Measurements from ENCODE around the gene FLT3. TPM values are rescaled to one million over a fixed set of nuclear protein-coding genes. Genes with fewer than 3 reads are reported as not detected.

FLT3 gene
- total and polyA plus RNA-seq, 2 of the 13 experiments (the other 11 are each of a cell fraction or from before 2014, with no cell fraction given), result not detected

DNA sequence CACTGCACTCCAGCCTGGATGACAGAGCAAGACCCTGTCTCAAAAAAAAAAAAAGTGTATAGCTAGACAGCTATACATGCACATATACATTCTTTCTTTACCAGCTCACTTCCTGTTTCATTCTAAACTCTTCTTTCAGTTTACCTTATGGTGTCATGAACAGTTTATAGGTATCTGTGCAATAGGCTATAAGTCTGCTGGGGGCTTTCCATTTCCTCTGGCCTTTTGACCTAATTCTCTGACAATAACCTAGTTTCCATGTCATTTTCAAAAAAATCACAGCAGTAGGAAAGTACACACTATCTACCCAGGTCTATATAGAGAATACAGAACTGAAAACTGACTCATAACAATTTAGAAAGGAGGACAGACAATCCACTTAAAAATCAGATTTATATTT is 87.5 kb downstream of the FLT3 start (continued):
- TF ChIP-seq ZSCAN21 (CRISPR knock-in tag; IDR thresholded peaks at IDR 0.05; ENCODE audit: borderline replicate concordance) (no peak), ZNF773 (CRISPR knock-in tag; IDR thresholded peaks at IDR 0.05; ENCODE audit: borderline replicate concordance) (no peak), MAFK (conservative IDR thresholded peaks at IDR 0.05 in 1 of 2, IDR thresholded peaks at IDR 0.05 in 1 of 2; ENCODE audit: low read length in 2 of 2) (no peak), ZNF879 (CRISPR knock-in tag; IDR thresholded peaks at IDR 0.05) (no peak), ZNF256 (CRISPR knock-in tag; conservative IDR thresholded peaks at IDR 0.05) (no peak)
- TF ChIP-seq, protein P1, sequence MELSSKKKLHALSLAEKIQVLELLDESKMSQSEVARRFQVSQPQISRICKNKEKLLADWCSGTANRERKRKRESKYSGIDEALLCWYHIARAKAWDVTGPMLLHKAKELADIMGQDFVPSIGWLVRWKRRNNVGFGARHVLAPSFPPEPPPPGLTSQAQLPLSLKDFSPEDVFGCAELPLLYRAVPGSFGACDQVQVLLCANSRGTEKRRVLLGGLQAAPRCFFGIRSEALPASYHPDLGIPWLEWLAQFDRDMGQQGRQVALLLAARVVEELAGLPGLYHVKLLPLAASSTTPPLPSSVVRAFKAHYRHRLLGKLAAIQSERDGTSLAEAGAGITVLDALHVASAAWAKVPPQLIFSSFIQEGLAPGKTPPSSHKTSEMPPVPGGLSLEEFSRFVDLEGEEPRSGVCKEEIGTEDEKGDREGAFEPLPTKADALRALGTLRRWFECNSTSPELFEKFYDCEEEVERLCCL (CRISPR knock-in tag; IDR thresholded peaks at IDR 0.05; ENCODE audit: borderline replicate concordance), result no peak
- TF ChIP-seq, protein P2, sequence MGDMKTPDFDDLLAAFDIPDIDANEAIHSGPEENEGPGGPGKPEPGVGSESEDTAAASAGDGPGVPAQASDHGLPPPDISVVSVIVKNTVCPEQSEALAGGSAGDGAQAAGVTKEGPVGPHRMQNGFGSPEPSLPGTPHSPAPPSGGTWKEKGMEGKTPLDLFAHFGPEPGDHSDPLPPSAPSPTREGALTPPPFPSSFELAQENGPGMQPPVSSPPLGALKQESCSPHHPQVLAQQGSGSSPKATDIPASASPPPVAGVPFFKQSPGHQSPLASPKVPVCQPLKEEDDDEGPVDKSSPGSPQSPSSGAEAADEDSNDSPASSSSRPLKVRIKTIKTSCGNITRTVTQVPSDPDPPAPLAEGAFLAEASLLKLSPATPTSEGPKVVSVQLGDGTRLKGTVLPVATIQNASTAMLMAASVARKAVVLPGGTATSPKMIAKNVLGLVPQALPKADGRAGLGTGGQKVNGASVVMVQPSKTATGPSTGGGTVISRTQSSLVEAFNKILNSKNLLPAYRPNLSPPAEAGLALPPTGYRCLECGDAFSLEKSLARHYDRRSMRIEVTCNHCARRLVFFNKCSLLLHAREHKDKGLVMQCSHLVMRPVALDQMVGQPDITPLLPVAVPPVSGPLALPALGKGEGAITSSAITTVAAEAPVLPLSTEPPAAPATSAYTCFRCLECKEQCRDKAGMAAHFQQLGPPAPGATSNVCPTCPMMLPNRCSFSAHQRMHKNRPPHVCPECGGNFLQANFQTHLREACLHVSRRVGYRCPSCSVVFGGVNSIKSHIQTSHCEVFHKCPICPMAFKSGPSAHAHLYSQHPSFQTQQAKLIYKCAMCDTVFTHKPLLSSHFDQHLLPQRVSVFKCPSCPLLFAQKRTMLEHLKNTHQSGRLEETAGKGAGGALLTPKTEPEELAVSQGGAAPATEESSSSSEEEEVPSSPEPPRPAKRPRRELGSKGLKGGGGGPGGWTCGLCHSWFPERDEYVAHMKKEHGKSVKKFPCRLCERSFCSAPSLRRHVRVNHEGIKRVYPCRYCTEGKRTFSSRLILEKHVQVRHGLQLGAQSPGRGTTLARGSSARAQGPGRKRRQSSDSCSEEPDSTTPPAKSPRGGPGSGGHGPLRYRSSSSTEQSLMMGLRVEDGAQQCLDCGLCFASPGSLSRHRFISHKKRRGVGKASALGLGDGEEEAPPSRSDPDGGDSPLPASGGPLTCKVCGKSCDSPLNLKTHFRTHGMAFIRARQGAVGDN (CRISPR knock-in tag; IDR thresholded peaks at IDR 0.05), result no peak

DNA sequence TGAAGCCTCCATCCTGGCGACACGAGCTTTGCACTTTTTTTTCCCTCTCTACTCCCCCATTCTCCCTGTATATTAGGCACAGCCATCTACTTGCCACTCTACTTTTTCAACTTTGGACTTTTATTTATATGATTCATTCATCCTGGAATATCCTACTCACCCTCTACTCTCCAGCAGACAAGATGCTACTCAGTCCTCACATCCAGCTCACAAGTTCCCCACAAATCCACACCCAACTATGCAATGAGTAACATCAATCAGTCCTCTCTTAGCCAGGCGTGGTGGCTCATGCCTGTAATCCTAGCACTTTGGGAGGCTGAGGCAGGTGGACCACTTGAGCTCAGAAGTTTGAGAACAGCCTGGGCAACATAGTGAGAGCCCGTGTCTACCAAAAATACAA is 88.0 kb downstream of the FLT3 start:
- intact Hi-C loops (cut with micrococcal nuclease; ENCODE audit: unreplicated experiment) (no loop called here), in situ Hi-C loops (cut with HindIII; ENCODE audit: extremely low pct_ligation_motif_present, low pct_unique_long_range_greater_than_20kb) (no loop called here)
- Histone ChIP-seq H3K4me2 (ENCODE audit: low read depth, low read length) (no peak overlapping the region), H3K27ac (ENCODE audit: extremely low read length, insufficient read depth, low read length) (no peak overlapping the region), H3K36me3 (replicated peaks in 1 of 2; ENCODE audit: control insufficient read depth in 1 of 2, insufficient read depth in 2 of 2, low read length in 2 of 2) (no peaks in the 10 kb centered on the region), H3K79me2 (ENCODE audit: insufficient read depth, low read length) (no peaks in the 10 kb centered on the region), H3K4me1 (ENCODE audit: insufficient read depth, low read length) (0 out of 2 replicates have a peak, but pooled peaks cover 10% of the 10 kb centered on the region), H3K9ac (ENCODE audit: insufficient read depth, low read depth, low read length) (no peak overlapping the region), H2AFZ (ENCODE audit: low read length) (no peak overlapping the region), H3K9me3 (ENCODE audit: low read length) (no peaks in the 10 kb centered on the region), H3K4me3 (replicated peaks in 1 of 3; ENCODE audit: insufficient read depth in 1 of 3, low read depth in 2 of 3, low read length in 3 of 3) (no peak overlapping the region), H3K27me3 (ENCODE audit: control insufficient read depth in 1 of 2, insufficient read depth in 2 of 2, low read length in 2 of 2) (no peaks in the 10 kb centered on the region), H4K20me1 (ENCODE audit: insufficient read depth, low read length) (no peaks in the 10 kb centered on the region)
- 12% methylated on average over 4 of the region's 4 CpGs for WGBS (ENCODE audit: low lambda C conversion rate)
- ATAC-seq (no peak), FAIRE-seq (no peak), DNase-seq (ENCODE audit: low spot score) (no peak)
- ChIA-PET POLR2A (no interaction called here), CTCF (ENCODE audit: low intra/inter-chr PET ratio, low total read pairs) (no interaction called here)
- BruUV-seq (replicated peaks), result no TSS peak
- TF ChIP-seq SKI (IDR thresholded peaks at IDR 0.05; ENCODE audit: partially characterized antibody) (no peak), NFKBIZ (CRISPR knock-in tag; IDR thresholded peaks at IDR 0.05) (no peak), ZBTB1 (CRISPR knock-in tag; IDR thresholded peaks at IDR 0.05; ENCODE audit: borderline replicate concordance) (no peak), ZNF792 (CRISPR knock-in tag; IDR thresholded peaks at IDR 0.05) (no peak), BRD4 (CRISPR knock-in tag; IDR thresholded peaks at IDR 0.05) (no peak), SRF (IDR thresholded peaks at IDR 0.05; ENCODE audit: low read depth, low read length) (no peak)
- TF ChIP-seq, protein P3, sequence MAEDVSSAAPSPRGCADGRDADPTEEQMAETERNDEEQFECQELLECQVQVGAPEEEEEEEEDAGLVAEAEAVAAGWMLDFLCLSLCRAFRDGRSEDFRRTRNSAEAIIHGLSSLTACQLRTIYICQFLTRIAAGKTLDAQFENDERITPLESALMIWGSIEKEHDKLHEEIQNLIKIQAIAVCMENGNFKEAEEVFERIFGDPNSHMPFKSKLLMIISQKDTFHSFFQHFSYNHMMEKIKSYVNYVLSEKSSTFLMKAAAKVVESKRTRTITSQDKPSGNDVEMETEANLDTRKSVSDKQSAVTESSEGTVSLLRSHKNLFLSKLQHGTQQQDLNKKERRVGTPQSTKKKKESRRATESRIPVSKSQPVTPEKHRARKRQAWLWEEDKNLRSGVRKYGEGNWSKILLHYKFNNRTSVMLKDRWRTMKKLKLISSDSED (CRISPR knock-in tag; IDR thresholded peaks at IDR 0.05), result no peak
- TF ChIP-seq, protein P4, sequence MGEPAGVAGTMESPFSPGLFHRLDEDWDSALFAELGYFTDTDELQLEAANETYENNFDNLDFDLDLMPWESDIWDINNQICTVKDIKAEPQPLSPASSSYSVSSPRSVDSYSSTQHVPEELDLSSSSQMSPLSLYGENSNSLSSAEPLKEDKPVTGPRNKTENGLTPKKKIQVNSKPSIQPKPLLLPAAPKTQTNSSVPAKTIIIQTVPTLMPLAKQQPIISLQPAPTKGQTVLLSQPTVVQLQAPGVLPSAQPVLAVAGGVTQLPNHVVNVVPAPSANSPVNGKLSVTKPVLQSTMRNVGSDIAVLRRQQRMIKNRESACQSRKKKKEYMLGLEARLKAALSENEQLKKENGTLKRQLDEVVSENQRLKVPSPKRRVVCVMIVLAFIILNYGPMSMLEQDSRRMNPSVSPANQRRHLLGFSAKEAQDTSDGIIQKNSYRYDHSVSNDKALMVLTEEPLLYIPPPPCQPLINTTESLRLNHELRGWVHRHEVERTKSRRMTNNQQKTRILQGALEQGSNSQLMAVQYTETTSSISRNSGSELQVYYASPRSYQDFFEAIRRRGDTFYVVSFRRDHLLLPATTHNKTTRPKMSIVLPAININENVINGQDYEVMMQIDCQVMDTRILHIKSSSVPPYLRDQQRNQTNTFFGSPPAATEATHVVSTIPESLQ (CRISPR knock-in tag; conservative IDR thresholded peaks at IDR 0.05), result no peak
